Tibial nerve (tissue), 4 donors: ENCODE measurements around the gene MRPL52. TPM values are rescaled to one million over a fixed set of nuclear protein-coding genes. Genes with fewer than 3 reads are reported as not detected.

ENCODE experiments used
- DNase-seq, 2 donors: peaks; one replicate each; pipeline ENCODE4 v3.0.0-alpha.2; 2019; ENCODE audit warnings: low spot score in 2 of 2
- H3K27ac ChIP-seq, 4 donors: fragments of 200-600 bp; sonication (generic) in 3 of 4; one replicate each; pipeline ENCODE4 v1.5.1; 2017 to 2019; ENCODE audit warnings: mild to moderate bottlenecking in 1 of 4
- H3K27me3 ChIP-seq, 2 donors: fragments of 200-600 bp; sonication (generic) in 1 of 2; one replicate each; pipeline versions ENCODE4 v1.5.1 to v1.6.0; 2017 to 2019
- H3K36me3 ChIP-seq, 3 donors: fragments of 200-600 bp; sonication (generic); one replicate each; pipeline ENCODE4 v1.5.1; 2018 to 2019
- H3K4me1 ChIP-seq, 4 donors: fragments of 200-600 bp; sonication (generic) in 3 of 4; one replicate each; pipeline ENCODE4 v1.5.1; 2017 to 2019
- H3K4me3 ChIP-seq, 4 donors: fragments of 200-600 bp; sonication (generic) in 3 of 4; one replicate each; pipeline ENCODE4 v1.5.1; 2017 to 2019; ENCODE audit warnings: mild to moderate bottlenecking in 1 of 4, moderate library complexity in 1 of 4
- H3K9me3 ChIP-seq, 4 donors: fragments of 200-600 bp; sonication (generic) in 3 of 4; one replicate each; pipeline ENCODE4 v1.5.1; 2017 to 2019
- EP300 ChIP-seq, 2 donors: sonication (generic); formaldehyde crosslinking; IDR thresholded peaks; one replicate each; pipeline ENCODE4 v1.6.1; 2017; ENCODE audit warnings: antibody characterized with exemption in 2 of 2, mild to moderate bottlenecking in 1 of 2
- POLR2A ChIP-seq, 2 donors: fragments of 450-650 bp; IDR thresholded peaks; one replicate each; pipeline ENCODE4 v1.6.1; 2017; ENCODE audit warnings: antibody characterized with exemption in 2 of 2, mild to moderate bottlenecking in 2 of 2, moderate library complexity in 2 of 2
- WGBS, 2 donors: methylation state at CpG; one replicate each; pipeline ENCODE4 v1.1.5; 2018; 5-methylcytosine and 5-hydroxymethylcytosine counted together
- total RNA-seq, 4 donors: library from RNA; depleted of rRNA; stranded (reverse); fragments of >200 nt; gene quantifications; one replicate each; pipeline ENCODE4 v1.1.0, GENCODE V29; 2016
- TF ChIP-seq, protein P1 (sequence below), 5 experiments: fragments of 200-600 bp in 3 of 5; fragments of 450-650 bp in 2 of 5; sonication (generic) in 3 of 5; IDR thresholded peaks; one replicate each; pipeline ENCODE4 v1.5.1; 2016 to 2019; ENCODE audit warnings: antibody characterized with exemption in 5 of 5, mild to moderate bottlenecking in 3 of 5, moderate library complexity in 2 of 5

MRPL52 gene
- total RNA-seq, 4 donors from 2014 or later = 26.7 to 44.0 (median 30.2) TPM

- Histone ChIP-seq H3K4me3 (no peak overlapping the region), H3K27me3 (no peaks in the 10 kb centered on the region), H3K9me3 (no peaks in the 10 kb centered on the region), H3K4me1 (no peaks in the 10 kb centered on the region), H3K27ac (no peak overlapping the region), H3K36me3 (no peaks in the 10 kb centered on the region)
- no peak for DNase-seq
- 35 to 41% methylated on average over 5 of the region's 5 CpGs for WGBS, 2 donors
- no peak for TF ChIP-seq EP300 (IDR thresholded peaks at IDR 0.05)
Observed at GRCh38 chr14:22797017-22797917, 32.4 kb upstream of the MRPL52 start.

- no peaks in the 10 kb centered on the region for H3K36me3 ChIP-seq
- 63 to 66% methylated on average over 2 of the region's 2 CpGs for WGBS, 2 donors
- no peak overlapping the region for H3K27ac ChIP-seq
- TF ChIP-seq EP300 (IDR thresholded peaks at IDR 0.05) (no peak), POLR2A (IDR thresholded peaks at IDR 0.05) (no peak)
- TF ChIP-seq, protein P1, sequence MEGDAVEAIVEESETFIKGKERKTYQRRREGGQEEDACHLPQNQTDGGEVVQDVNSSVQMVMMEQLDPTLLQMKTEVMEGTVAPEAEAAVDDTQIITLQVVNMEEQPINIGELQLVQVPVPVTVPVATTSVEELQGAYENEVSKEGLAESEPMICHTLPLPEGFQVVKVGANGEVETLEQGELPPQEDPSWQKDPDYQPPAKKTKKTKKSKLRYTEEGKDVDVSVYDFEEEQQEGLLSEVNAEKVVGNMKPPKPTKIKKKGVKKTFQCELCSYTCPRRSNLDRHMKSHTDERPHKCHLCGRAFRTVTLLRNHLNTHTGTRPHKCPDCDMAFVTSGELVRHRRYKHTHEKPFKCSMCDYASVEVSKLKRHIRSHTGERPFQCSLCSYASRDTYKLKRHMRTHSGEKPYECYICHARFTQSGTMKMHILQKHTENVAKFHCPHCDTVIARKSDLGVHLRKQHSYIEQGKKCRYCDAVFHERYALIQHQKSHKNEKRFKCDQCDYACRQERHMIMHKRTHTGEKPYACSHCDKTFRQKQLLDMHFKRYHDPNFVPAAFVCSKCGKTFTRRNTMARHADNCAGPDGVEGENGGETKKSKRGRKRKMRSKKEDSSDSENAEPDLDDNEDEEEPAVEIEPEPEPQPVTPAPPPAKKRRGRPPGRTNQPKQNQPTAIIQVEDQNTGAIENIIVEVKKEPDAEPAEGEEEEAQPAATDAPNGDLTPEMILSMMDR (IDR thresholded peaks at IDR 0.05) = no peak
- H3K4me1 ChIP-seq = no peaks in the 10 kb centered on the region
- no peak overlapping the region for H3K4me3 ChIP-seq
- no peaks in the 10 kb centered on the region for H3K27me3 ChIP-seq
- no peak for DNase-seq
- no peaks in the 10 kb centered on the region for H3K9me3 ChIP-seq
Observed at GRCh38 chr14:22798528-22798927, 31.2 kb upstream of the MRPL52 start.

DNA sequence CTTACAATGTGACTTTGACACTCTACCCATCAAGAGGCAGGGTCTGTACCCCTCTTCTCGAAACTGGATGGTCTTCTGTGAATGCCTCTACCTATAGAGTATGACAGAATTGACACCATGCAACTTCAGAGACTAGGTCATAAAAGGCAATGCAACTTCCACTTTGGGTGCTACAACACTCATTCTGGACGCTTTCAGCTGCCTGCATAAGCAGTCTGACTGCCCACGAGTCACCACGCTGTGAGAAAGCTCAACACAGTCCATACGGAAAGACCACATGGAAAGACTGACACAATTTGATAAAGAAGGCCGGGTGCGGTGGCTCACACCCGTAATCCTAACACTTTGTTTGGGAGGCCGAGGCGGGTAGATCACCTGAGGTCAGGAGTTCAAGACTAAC is 29.3 kb upstream of the MRPL52 start:
- Histone ChIP-seq H3K4me3 (no peak overlapping the region), H3K36me3 (no peaks in the 10 kb centered on the region), H3K4me1 (no peaks in the 10 kb centered on the region), H3K27ac (no peak overlapping the region), H3K9me3 (no peaks in the 10 kb centered on the region), H3K27me3 (no peaks in the 10 kb centered on the region)
- TF ChIP-seq, protein P1 (IDR thresholded peaks at IDR 0.05) = no peak
- TF ChIP-seq EP300 (IDR thresholded peaks at IDR 0.05) = no peak
- no peak for TF ChIP-seq POLR2A (IDR thresholded peaks at IDR 0.05)
- DNase-seq = no peak
- 83 to 91% methylated on average over 10 of the region's 10 CpGs for WGBS, 2 donors

DNA sequence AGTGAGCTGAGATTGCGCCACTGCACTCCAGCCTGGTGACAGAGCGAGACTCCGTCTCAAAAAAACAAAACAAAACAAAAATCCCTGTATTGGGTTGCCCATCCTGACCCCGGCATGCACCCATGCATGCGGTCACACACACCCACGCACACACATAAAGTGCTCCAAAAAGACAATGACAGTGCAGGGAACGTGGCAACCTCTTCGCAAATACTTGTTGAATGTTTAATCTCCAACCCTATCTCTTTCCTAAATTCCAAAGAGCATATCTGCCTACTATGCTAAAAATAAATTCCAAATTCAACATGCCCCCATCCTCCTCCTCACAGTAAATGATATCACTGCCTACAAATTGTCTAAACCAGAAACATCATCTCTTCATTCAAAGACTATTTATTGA is 28.0 kb upstream of the MRPL52 start:
- Histone ChIP-seq H3K4me1 (no peaks in the 10 kb centered on the region), H3K9me3 (no peaks in the 10 kb centered on the region), H3K36me3 (no peaks in the 10 kb centered on the region), H3K27ac (no peak overlapping the region), H3K4me3 (no peak overlapping the region), H3K27me3 (no peaks in the 10 kb centered on the region)
- no peak for DNase-seq
- TF ChIP-seq, protein P1 (IDR thresholded peaks at IDR 0.05) = no peak
- TF ChIP-seq POLR2A (IDR thresholded peaks at IDR 0.05) = no peak
- 72 to 79% methylated on average over 8 of the region's 8 CpGs for WGBS, 2 donors

DNA sequence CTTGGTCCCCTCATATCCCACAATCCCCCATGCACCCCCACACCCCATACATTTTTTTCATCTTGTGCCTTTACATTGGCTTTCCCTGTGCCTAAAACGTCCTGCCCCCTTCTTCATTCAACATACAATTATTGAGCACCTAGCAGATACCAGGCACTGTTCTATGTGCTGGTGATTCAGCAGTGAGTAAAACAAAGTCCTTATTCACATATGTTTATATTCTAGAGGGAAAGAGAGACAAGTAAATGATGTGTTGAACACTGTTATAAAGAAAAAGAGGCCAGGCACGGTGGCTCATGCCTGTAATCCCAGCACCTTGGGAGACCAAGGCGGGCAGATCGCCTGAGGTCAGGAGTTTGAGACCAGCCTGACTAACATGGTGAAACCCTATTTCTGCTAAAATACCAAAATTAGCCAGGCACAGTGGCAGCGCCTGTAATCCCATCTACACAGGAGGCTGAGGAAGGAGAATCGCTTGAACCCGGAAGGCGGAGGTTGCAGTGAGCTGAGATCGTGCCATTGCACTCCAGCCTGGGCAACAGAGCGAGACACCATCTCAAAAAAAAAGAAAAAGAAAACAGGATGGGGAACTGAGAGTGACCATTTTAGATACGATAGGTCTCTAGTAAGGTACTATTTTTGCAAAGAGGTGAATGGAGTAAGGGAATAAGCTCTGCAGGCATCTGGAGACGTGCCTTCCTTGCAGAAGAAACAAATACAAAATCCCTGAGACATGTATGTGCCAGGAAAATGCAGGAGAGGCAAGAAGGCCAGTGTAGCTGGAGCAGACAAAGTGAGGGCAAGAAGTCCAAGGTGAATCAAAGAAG is 26.6 kb upstream of the MRPL52 start:
- Histone ChIP-seq H3K36me3 (no peaks in the 10 kb centered on the region), H3K4me3 (no peak overlapping the region), H3K27me3 (no peaks in the 10 kb centered on the region), H3K4me1 (no peaks in the 10 kb centered on the region), H3K9me3 (no peaks in the 10 kb centered on the region), H3K27ac (no peak overlapping the region)
- TF ChIP-seq, protein P1 (IDR thresholded peaks at IDR 0.05) = no peak
- TF ChIP-seq POLR2A (IDR thresholded peaks at IDR 0.05) (no peak), EP300 (IDR thresholded peaks at IDR 0.05) (no peak)
- WGBS, 2 donors = 71 to 78% methylated on average over 12 of the region's 12 CpGs
- no peak for DNase-seq
